WTC11 (cell line): ENCODE data around the gene SLC25A24. TPM values are rescaled to one million over a fixed set of nuclear protein-coding genes. Genes with fewer than 3 reads are reported as not detected.

ENCODE experiments used
- ATAC-seq: fragments of 200-7000 bp; cut with Tn5 transposase; 2 replicates; pipeline ENCODE4 v1.10.0; 2021; ENCODE audit warnings: mild to moderate bottlenecking, moderate library complexity
- CTCF ChIA-PET: fragments of 300-600 bp; sonication (Branson Sonifier 250); formaldehyde crosslinking; loops from one replicate; lab custom pipeline; 2021; ENCODE audit warnings: antibody characterized with exemption; lab: Charles Lee
- POLR2A ChIA-PET: fragments of 350-600 bp; sonication (Branson Sonifier 250); formaldehyde crosslinking; loops from one replicate; lab custom pipeline; 2021; ENCODE audit warnings: antibody characterized with exemption; lab: Charles Lee
- DNase-seq: peaks from one replicate; pipeline ENCODE4 v3.0.0; 2021; ENCODE audit warnings: low spot score
- H3K27ac Mint-ChIP-seq: 2 replicates; pipeline ENCODE4 v1.8.0; 2021; ENCODE audit warnings: mixed read lengths
- H3K27me3 Mint-ChIP-seq: 2 replicates; pipeline ENCODE4 v1.8.0; 2021; ENCODE audit warnings: low read depth, mild to moderate bottlenecking, moderate library complexity, mixed read lengths
- H3K36me3 Mint-ChIP-seq: 2 replicates; pipeline ENCODE4 v1.8.0; 2021; ENCODE audit warnings: mixed read lengths
- H3K4me1 Mint-ChIP-seq: 2 replicates; pipeline ENCODE4 v1.8.0; 2022; ENCODE audit warnings: mixed read lengths
- H3K4me3 Mint-ChIP-seq: 2 replicates; pipeline ENCODE4 v1.8.0; 2021; ENCODE audit warnings: mild to moderate bottlenecking, moderate library complexity, mixed read lengths
- H3K9me3 Mint-ChIP-seq: 2 replicates; pipeline ENCODE4 v1.8.0; 2021; ENCODE audit warnings: mixed read lengths
- ATF1 ChIP-seq: sonication (generic); formaldehyde crosslinking; IDR thresholded peaks from 2 replicates; pipeline ENCODE4 v1.8.1; 2023; ENCODE audit warnings: mild to moderate bottlenecking, moderate library complexity, missing genetic modification reagents
- ATF2 ChIP-seq: sonication (generic); formaldehyde crosslinking; IDR thresholded peaks from 2 replicates; pipeline ENCODE4 v1.8.1; 2022; ENCODE audit warnings: low read depth, missing genetic modification reagents, borderline replicate concordance
- ATF6 ChIP-seq: sonication (generic); formaldehyde crosslinking; IDR thresholded peaks from 2 replicates; pipeline ENCODE4 v1.8.1; 2023; ENCODE audit warnings: mild to moderate bottlenecking, missing genetic modification reagents
- CREB1 ChIP-seq: sonication (generic); formaldehyde crosslinking; IDR thresholded peaks from 2 replicates; pipeline ENCODE4 v1.8.0; 2023; ENCODE audit warnings: mild to moderate bottlenecking, missing genetic modification reagents
- CREM ChIP-seq: sonication (generic); formaldehyde crosslinking; IDR thresholded peaks from 2 replicates; pipeline ENCODE4 v1.8.1; 2022; ENCODE audit warnings: mild to moderate bottlenecking, missing genetic modification reagents, moderate library complexity
- ESRRA ChIP-seq: sonication (generic); formaldehyde crosslinking; IDR thresholded peaks from 2 replicates; pipeline ENCODE4 v1.8.1; 2022; ENCODE audit warnings: mild to moderate bottlenecking, missing genetic modification reagents, borderline replicate concordance
- IRF1 ChIP-seq: sonication (generic); formaldehyde crosslinking; IDR thresholded peaks from 2 replicates; pipeline ENCODE4 v1.8.0; 2023; ENCODE audit warnings: missing genetic modification reagents
- SOX15 ChIP-seq: fragments of 250-450 bp; sonication (Bioruptor Pico); IDR thresholded peaks from 2 replicates; pipeline ENCODE4 v1.9.0; 2021; ENCODE audit warnings: mild to moderate bottlenecking
- USF2 ChIP-seq: sonication (generic); formaldehyde crosslinking; IDR thresholded peaks from 2 replicates; pipeline ENCODE4 v1.8.1; 2023; ENCODE audit warnings: mild to moderate bottlenecking, missing genetic modification reagents, moderate library complexity
- ZBTB21 ChIP-seq: sonication (generic); formaldehyde crosslinking; IDR thresholded peaks from 2 replicates; pipeline ENCODE4 v1.8.1; 2023; ENCODE audit warnings: mild to moderate bottlenecking, missing genetic modification reagents, borderline replicate concordance
- ZNF219 ChIP-seq: sonication (generic); formaldehyde crosslinking; IDR thresholded peaks from 2 replicates; pipeline ENCODE4 v1.8.0; 2023; ENCODE audit warnings: missing genetic modification reagents, mild to moderate bottlenecking, borderline replicate concordance
- total RNA-seq: library from RNA; stranded (reverse); gene quantifications from 3 replicates; pipeline ENCODE4 v1.2.3, GENCODE V29; 2021
- TF ChIP-seq, protein P1 (sequence below): sonication (generic); formaldehyde crosslinking; IDR thresholded peaks from 2 replicates; pipeline ENCODE4 v1.8.1; 2023; ENCODE audit warnings: mild to moderate bottlenecking, moderate library complexity, missing genetic modification reagents
- TF ChIP-seq, protein P2 (sequence below): fragments of 250-450 bp; sonication (Bioruptor Pico); IDR thresholded peaks from 2 replicates; pipeline ENCODE4 v1.9.0; 2021; ENCODE audit warnings: moderate library complexity, mild to moderate bottlenecking, inconsistent platforms, borderline replicate concordance

The SLC25A24 gene
- total RNA-seq, 1 experiment from 2014 or later: 39.1 TPM

DNA sequence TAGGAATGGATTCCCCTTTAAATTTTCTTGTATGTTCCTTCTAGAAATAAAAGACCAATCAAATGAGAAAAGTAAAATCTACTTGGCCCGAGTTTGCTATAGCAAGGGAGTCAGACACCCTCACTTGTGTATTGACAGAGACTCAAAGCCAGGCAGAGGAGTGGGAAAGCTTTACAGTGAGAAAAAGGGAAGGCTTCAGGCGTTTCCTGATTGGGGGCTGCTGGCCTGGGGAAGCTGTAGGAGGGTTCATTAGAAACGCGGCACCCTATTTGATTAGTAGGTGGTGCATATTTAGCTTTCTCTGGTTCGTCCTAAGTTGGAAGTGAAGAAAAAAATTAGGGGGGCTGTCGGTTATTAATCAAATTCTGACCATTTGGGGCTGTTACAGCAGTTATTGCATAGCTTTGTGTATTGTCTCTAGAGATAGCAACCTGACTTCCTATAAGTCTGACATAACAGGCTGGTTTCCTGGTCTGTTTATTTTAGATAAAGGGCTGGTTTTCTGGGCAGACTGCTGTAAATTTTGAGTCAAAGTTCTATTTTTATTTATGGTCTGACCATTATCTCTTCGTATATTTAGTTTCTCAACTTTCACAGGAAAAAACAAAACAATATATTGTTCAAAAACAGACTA, 10.0 kb downstream of the SLC25A24 start:
- Mint-ChIP-seq H3K27ac (no peak overlapping the region), H3K4me3 (no peak overlapping the region), H3K9me3 (peaks cover 16% of the 10 kb centered on the region), H3K4me1 (0 out of 2 replicates have a peak, but pooled peaks cover 3% of the 10 kb centered on the region)
- CTCF ChIA-PET: no interaction called here
- POLR2A ChIA-PET: interaction anchor here (0.6 kb wide), 1 partner anchor 377 kb away, joined by 3 read pairs; no protein-coding TSS in a partner anchor
- no peak for DNase-seq
- TF ChIP-seq CREB1 (no peak), USF2 (CRISPR knock-in tag) (no peak), CREM (CRISPR knock-in tag) (no peak), IRF1 (CRISPR knock-in tag) (no peak), ATF6 (CRISPR knock-in tag) (no peak), ZNF219 (no peak), SOX15 (CRISPR knock-in tag) (no peak), ATF1 (CRISPR knock-in tag) (no peak)
- TF ChIP-seq, protein P1, sequence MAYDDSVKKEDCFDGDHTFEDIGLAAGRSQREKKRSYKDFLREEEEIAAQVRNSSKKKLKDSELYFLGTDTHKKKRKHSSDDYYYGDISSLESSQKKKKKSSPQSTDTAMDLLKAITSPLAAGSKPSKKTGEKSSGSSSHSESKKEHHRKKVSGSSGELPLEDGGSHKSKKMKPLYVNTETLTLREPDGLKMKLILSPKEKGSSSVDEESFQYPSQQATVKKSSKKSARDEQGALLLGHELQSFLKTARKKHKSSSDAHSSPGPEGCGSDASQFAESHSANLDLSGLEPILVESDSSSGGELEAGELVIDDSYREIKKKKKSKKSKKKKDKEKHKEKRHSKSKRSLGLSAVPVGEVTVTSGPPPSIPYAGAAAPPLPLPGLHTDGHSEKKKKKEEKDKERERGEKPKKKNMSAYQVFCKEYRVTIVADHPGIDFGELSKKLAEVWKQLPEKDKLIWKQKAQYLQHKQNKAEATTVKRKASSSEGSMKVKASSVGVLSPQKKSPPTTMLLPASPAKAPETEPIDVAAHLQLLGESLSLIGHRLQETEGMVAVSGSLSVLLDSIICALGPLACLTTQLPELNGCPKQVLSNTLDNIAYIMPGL: no peak
- TF ChIP-seq, protein P2, sequence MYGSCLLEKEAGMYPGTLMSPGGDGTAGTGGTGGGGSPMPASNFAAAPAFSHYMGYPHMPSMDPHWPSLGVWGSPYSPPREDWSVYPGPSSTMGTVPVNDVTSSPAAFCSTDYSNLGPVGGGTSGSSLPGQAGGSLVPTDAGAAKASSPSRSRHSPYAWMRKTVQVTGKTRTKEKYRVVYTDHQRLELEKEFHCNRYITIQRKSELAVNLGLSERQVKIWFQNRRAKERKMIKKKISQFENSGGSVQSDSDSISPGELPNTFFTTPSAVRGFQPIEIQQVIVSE: no peak
- TF ChIP-seq, all 79 proteins: peak for 0
- ATAC-seq: peak; percentile 70
- Mint-ChIP-seq H3K27me3 (no peaks in the 10 kb centered on the region), H3K36me3 (peaks cover 34% of the 10 kb centered on the region)

DNA sequence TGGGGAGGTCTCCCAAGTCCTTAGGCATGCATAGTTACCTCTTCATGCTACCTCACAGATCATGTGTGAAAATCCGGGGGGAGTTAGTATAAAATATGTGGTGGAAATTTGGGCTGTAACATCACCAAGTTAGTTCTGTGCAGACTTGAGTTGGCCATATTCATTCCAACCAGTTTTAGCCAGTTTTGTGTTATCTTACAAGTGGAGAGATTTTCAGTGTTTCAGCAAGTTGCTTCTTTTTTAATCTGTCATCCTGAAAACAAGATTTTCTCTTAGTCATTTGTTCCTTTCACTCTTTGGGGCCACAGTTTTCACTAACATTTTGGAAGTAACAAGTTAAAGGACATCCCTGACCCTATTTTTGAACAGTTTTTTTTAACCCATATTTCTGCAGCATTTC, 11.3 kb downstream of the SLC25A24 start:
- CTCF ChIA-PET: no interaction called here
- Mint-ChIP-seq H3K9me3 (peaks cover 16% of the 10 kb centered on the region), H3K27me3 (no peaks in the 10 kb centered on the region)

More for the DNA sequence above, 11.3 kb downstream of the SLC25A24 start:
- POLR2A ChIA-PET: no interaction called here
- no peak overlapping the region for H3K4me3 Mint-ChIP-seq
- TF ChIP-seq ATF1 (CRISPR knock-in tag) (no peak), CREM (CRISPR knock-in tag) (no peak), ATF6 (CRISPR knock-in tag) (no peak), ZBTB21 (no peak), ESRRA (CRISPR knock-in tag) (no peak), ATF2 (no peak)
- TF ChIP-seq, all 79 proteins: peak for 0
- Mint-ChIP-seq H3K4me1 (0 out of 2 replicates have a peak, but pooled peaks cover 3% of the 10 kb centered on the region), H3K36me3 (peaks cover 36% of the 10 kb centered on the region), H3K27ac (no peak overlapping the region)
- ATAC-seq (no peak), DNase-seq (no peak)
